Parathyroid adenoma (tissue), 2 donors: Measurements from ENCODE around the gene CTR9.

Experiments used
- H2AFZ ChIP-seq: fragments of 300-600 bp; sonication (generic); one replicate; pipeline ENCODE4 v1.7.0; 2017; ENCODE audit warnings: antibody characterized with exemption, mild to moderate bottlenecking
- H3K27ac ChIP-seq: fragments of 300-600 bp; sonication (generic); one replicate; pipeline ENCODE4 v1.7.0; 2017
- H3K27me3 ChIP-seq: fragments of 300-600 bp; sonication (generic); one replicate; pipeline ENCODE4 v1.7.0; 2017; ENCODE audit warnings: low read length; ENCODE audit not compliant: control insufficient read depth, insufficient read depth
- H3K36me3 ChIP-seq: fragments of 300-600 bp; sonication (generic); one replicate; pipeline ENCODE4 v1.7.0; 2017; ENCODE audit warnings: low read length; ENCODE audit not compliant: control insufficient read depth, insufficient read depth
- H3K4me1 ChIP-seq: fragments of 300-600 bp; sonication (generic); one replicate; pipeline ENCODE4 v1.7.0; 2017; ENCODE audit warnings: control low read depth
- H3K4me2 ChIP-seq: fragments of 300-600 bp; sonication (generic); one replicate; pipeline ENCODE4 v1.7.0; 2017; ENCODE audit warnings: low read length
- H3K4me3 ChIP-seq: fragments of 300-600 bp; sonication (generic); one replicate; pipeline ENCODE4 v1.7.0; 2017; ENCODE audit warnings: low read depth, low read length
- H3K79me2 ChIP-seq: fragments of 300-600 bp; sonication (generic); one replicate; pipeline ENCODE4 v1.7.0; 2017; ENCODE audit warnings: control low read depth
- H3K9ac ChIP-seq: fragments of 300-600 bp; sonication (generic); one replicate; pipeline ENCODE4 v1.7.0; 2017; ENCODE audit warnings: mild to moderate bottlenecking
- H3K9me3 ChIP-seq: fragments of 300-600 bp; sonication (generic); one replicate; pipeline ENCODE4 v1.7.0; 2017; ENCODE audit warnings: low read length; ENCODE audit not compliant: control insufficient read depth
- CTCF ChIP-seq: fragments of 300-600 bp; sonication (generic); IDR thresholded peaks from one replicate; pipeline ENCODE4 v1.7.0; 2017; ENCODE audit warnings: antibody characterized with exemption, mild to moderate bottlenecking
- donor health status: primary hyperparathyroidism.

Gene CTR9

GRCh38 chr11:10792385-10793068 lies 41.5 kb downstream of the CTR9 start:
- Histone ChIP-seq H3K36me3 (no peaks in the 10 kb centered on the region), H3K4me1 (no peaks in the 10 kb centered on the region), H3K9ac (no peak overlapping the region), H3K27ac (no peak overlapping the region), H3K79me2 (no peaks in the 10 kb centered on the region), H3K4me2 (no peak overlapping the region), H2AFZ (peak overlapping the region; percentile 16), H3K4me3 (no peak overlapping the region), H3K27me3 (no peaks in the 10 kb centered on the region), H3K9me3 (no peaks in the 10 kb centered on the region)
- peak; percentile 65 for TF ChIP-seq CTCF

- H3K4me1 ChIP-seq: no peaks in the 10 kb centered on the region
These were observed 42.6 kb downstream of the CTR9 start for GRCh38 chr11:10793470-10794255.

GRCh38 chr11:10796191-10796590 lies 45.1 kb downstream of the CTR9 start:
- Histone ChIP-seq H3K4me3 (no peak overlapping the region), H3K36me3 (no peaks in the 10 kb centered on the region), H3K9ac (no peak overlapping the region), H3K27me3 (no peaks in the 10 kb centered on the region), H3K9me3 (no peaks in the 10 kb centered on the region), H3K27ac (no peak overlapping the region), H3K4me2 (no peak overlapping the region), H3K4me1 (no peaks in the 10 kb centered on the region), H3K79me2 (no peaks in the 10 kb centered on the region), H2AFZ (no peak overlapping the region)
- no peak for TF ChIP-seq CTCF

More at GRCh38 chr11:10793470-10794255, 42.6 kb downstream of the CTR9 start:
- H2AFZ ChIP-seq: no peak overlapping the region
- no peak overlapping the region for H3K27ac ChIP-seq
- no peak for TF ChIP-seq CTCF
- H3K79me2 ChIP-seq: no peaks in the 10 kb centered on the region
- no peaks in the 10 kb centered on the region for H3K36me3 ChIP-seq
- no peaks in the 10 kb centered on the region for H3K9me3 ChIP-seq
- H3K9ac ChIP-seq: no peak overlapping the region
- H3K4me3 ChIP-seq: no peak overlapping the region
- no peak overlapping the region for H3K4me2 ChIP-seq
- H3K27me3 ChIP-seq: no peaks in the 10 kb centered on the region

- Histone ChIP-seq H2AFZ (no peak overlapping the region), H3K27me3 (no peaks in the 10 kb centered on the region), H3K9me3 (no peaks in the 10 kb centered on the region), H3K4me1 (no peaks in the 10 kb centered on the region), H3K4me2 (no peak overlapping the region), H3K79me2 (no peaks in the 10 kb centered on the region), H3K36me3 (no peaks in the 10 kb centered on the region), H3K4me3 (no peak overlapping the region), H3K27ac (no peak overlapping the region), H3K9ac (no peak overlapping the region)
- TF ChIP-seq CTCF: no peak
These were observed 46.0 kb downstream of the CTR9 start for GRCh38 chr11:10797001-10797400.
